Ascending aorta (tissue), 2 donors: Measurements from ENCODE around the gene TCEA2. TPM values are rescaled to one million over a fixed set of nuclear protein-coding genes. Genes with fewer than 3 reads are reported as not detected.
"Not testable (repeated sequence)": the region's sequence is repeated elsewhere in the genome, so short reads cannot be mapped to it uniquely, and the experiment has no call there.

Experiments used
- DNase-seq, 2 donors: peaks; one replicate each; pipeline ENCODE4 v3.0.0-alpha.2; 2019; ENCODE audit warnings: low spot score in 2 of 2
- H3K27ac ChIP-seq, 2 donors: fragments of 200-600 bp; sonication (generic); one replicate each; pipeline ENCODE4 v1.5.1; 2016 to 2017; ENCODE audit warnings: mild to moderate bottlenecking in 1 of 2
- H3K27me3 ChIP-seq: fragments of 200-600 bp; sonication (generic); one replicate; pipeline ENCODE4 v1.5.1; 2017
- H3K36me3 ChIP-seq, 2 donors: fragments of 200-600 bp; sonication (generic); one replicate each; pipeline ENCODE4 v1.5.1; 2016
- H3K4me1 ChIP-seq, 2 donors: fragments of 200-600 bp; sonication (generic); one replicate each; pipeline ENCODE4 v1.5.1; 2016 to 2017; ENCODE audit warnings: mild to moderate bottlenecking in 1 of 2
- H3K4me3 ChIP-seq, 2 donors: fragments of 200-600 bp; sonication (generic); one replicate each; pipeline ENCODE4 v1.5.1; 2016 to 2017; ENCODE audit warnings: mild to moderate bottlenecking in 1 of 2
- H3K9me3 ChIP-seq, 2 donors: fragments of 200-600 bp; sonication (generic); one replicate each; pipeline ENCODE4 v1.5.1; 2016
- intact Hi-C: fragments of 100-400 bp; cut with DNase I; formaldehyde crosslinking; loops from one replicate; pipeline ENCODE4 v1.15.1; 2023
- total RNA-seq: library from RNA; depleted of rRNA; stranded (reverse); fragments of >200 nt; gene quantifications from one replicate; pipeline ENCODE4 v1.1.0, GENCODE V29; 2016
- TF ChIP-seq, protein P1 (sequence below), 3 experiments: fragments of 200-600 bp in 2 of 3; fragments of 450-650 bp in 1 of 3; sonication (generic) in 2 of 3; IDR thresholded peaks; one replicate each; pipeline ENCODE4 v1.5.1; 2016 to 2019; ENCODE audit warnings: antibody characterized with exemption in 3 of 3, mild to moderate bottlenecking in 1 of 3, moderate library complexity in 1 of 3

TCEA2 gene
- total RNA-seq, 1 donor from 2014 or later, result 61.4 TPM

DNA sequence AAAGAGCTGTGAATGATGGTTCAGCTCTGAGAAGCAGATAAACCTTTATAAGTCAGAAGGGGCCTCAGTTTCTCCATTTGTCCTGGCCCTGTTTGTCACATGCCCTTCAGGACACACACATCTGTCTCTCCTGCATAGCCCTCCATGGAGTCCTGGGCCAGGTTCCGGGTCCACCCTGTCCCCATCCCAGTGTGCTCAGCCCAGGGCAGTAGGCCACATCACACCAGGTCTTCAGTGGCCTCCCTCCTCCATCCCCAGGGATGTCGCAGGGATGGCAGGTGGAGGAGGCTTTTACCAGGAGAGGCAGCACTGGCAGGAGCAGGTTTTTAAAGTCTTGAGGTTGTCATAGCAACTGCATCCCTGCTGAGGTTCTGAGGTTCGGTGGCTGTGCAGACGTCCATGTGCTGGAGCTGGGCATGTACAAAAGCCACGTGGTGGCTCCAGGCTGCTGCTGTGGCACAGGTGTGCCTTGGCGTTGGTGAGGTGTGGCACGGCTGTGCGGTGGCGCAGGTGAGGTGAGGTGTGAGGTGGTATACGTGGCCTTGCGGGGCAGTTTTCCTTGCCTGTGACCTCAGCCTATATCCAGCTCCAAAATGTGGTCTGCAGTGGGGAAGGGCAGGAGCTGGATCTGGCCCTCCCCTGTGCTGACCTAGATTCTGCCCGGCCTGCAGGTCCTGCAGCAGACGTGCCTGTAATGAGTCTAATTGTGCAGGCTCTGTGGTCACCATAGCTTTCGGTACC, 52.3 kb downstream of the TCEA2 start:
- intact Hi-C loops, result no loop called here
- Histone ChIP-seq H3K36me3 (no peaks in the 10 kb centered on the region), H3K9me3 (no peaks in the 10 kb centered on the region)

DNA sequence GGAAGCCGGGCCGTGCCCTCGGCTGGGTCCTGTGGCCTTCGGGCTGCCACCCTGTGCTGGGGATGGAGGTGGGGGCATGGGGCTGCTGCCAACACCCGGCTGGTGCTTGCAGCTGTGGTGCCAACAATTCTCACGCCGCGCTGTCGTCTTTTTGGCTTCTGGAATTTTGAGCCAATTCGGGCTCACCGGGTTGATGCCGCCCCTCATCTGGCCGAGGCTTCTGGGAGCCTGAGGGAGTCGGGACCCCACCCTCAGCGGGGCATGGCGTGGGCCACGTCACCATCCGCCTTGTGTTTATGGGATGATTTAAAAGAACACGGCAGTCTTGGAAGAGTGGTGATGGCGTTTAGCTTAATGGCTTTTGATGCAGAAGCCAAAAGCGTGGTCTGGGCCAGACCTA, 53.0 kb downstream of the TCEA2 start:
- H3K27ac ChIP-seq, result no peak overlapping the region
- H3K4me1 ChIP-seq, result no peaks in the 10 kb centered on the region
- no peak for DNase-seq
- H3K36me3 ChIP-seq, result no peaks in the 10 kb centered on the region
- intact Hi-C loops, result no loop called here
- H3K27me3 ChIP-seq, result no peaks in the 10 kb centered on the region
- no peak overlapping the region for H3K4me3 ChIP-seq
- TF ChIP-seq, protein P1, sequence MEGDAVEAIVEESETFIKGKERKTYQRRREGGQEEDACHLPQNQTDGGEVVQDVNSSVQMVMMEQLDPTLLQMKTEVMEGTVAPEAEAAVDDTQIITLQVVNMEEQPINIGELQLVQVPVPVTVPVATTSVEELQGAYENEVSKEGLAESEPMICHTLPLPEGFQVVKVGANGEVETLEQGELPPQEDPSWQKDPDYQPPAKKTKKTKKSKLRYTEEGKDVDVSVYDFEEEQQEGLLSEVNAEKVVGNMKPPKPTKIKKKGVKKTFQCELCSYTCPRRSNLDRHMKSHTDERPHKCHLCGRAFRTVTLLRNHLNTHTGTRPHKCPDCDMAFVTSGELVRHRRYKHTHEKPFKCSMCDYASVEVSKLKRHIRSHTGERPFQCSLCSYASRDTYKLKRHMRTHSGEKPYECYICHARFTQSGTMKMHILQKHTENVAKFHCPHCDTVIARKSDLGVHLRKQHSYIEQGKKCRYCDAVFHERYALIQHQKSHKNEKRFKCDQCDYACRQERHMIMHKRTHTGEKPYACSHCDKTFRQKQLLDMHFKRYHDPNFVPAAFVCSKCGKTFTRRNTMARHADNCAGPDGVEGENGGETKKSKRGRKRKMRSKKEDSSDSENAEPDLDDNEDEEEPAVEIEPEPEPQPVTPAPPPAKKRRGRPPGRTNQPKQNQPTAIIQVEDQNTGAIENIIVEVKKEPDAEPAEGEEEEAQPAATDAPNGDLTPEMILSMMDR (IDR thresholded peaks at IDR 0.05), result no peak
- no peaks in the 10 kb centered on the region for H3K9me3 ChIP-seq

More for the DNA sequence above, 52.3 kb downstream of the TCEA2 start:
- TF ChIP-seq, protein P1 (IDR thresholded peaks at IDR 0.05), result no peak
- no peaks in the 10 kb centered on the region for H3K27me3 ChIP-seq
- H3K4me1 ChIP-seq, result no peaks in the 10 kb centered on the region
- H3K27ac ChIP-seq, result no peak overlapping the region
- no peak overlapping the region for H3K4me3 ChIP-seq
- no peak for DNase-seq

DNA sequence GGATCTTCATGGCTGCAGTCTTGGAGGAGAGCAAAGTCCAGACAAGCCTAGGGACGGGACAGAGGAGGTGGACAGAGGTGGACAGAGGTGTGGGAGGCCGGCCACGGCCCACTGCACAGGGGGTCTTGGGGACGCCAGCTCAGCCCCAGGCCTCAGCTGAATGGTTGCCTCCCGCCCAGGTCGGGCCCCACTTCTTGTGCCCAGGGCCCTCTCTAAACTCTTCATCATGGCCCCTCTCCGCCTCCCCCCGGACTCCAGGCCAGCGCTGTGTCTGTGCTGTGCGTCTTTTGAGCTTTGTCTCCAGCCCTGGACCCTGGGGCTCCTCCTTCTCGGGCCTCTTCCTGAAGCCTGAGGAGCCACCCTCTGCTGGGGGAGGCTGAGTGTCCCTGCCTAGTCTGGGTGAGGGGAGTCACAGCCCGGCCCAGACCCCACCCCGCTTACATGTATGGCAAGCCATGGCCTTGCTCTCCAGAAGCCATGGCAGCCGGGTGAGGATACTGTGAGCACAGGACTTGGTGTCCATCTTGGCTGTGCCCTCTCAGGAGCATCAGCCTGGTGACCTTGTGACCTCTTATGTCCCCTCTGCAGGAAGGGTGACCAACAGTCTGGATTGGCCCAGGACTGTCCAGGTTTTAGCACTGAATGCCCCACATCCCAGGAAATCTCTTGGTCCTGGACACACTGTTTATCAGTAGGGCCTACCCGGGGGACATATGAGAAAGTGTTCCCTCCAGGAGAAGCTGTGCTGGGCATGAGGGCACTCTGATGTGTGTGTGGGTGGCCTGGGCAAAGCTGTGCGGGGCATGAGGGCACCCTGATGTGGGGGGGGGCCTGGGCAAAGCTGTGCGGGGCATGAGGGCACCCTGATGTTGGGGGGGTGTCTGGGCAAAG, 53.8 kb downstream of the TCEA2 start:
- Histone ChIP-seq H3K36me3 (no peaks in the 10 kb centered on the region), H3K27me3 (peaks cover 4% of the 10 kb centered on the region), H3K27ac (no peak overlapping the region), H3K4me3 (no peak overlapping the region), H3K9me3 (no peaks in the 10 kb centered on the region), H3K4me1 (no peaks in the 10 kb centered on the region)
- TF ChIP-seq, protein P1 (IDR thresholded peaks at IDR 0.05), result no peak
- intact Hi-C loops, result no loop called here
- no peak for DNase-seq

DNA sequence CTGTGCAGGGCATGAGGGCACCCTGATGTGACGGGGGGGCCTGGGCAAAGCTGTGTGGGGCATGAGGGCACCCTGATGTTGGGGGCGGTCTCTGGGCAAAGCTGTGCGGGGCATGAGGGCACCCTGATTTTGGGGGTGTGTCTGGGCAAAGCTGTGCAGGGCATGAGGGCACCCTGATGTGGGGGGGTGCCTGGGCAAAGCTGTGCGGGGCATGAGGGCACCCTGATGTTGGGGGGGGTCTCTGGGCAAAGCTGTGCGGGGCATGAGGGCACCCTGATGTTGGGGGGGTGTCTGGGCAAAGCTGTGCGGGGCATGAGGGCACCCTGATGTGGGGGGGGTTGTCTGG, 54.4 kb downstream of the TCEA2 start:
- intact Hi-C loops, DNase-seq, H3K36me3 ChIP-seq, H3K4me3 ChIP-seq, H3K27ac ChIP-seq, H3K9me3 ChIP-seq, H3K27me3 ChIP-seq, H3K4me1 ChIP-seq: not testable (repeated sequence)

DNA sequence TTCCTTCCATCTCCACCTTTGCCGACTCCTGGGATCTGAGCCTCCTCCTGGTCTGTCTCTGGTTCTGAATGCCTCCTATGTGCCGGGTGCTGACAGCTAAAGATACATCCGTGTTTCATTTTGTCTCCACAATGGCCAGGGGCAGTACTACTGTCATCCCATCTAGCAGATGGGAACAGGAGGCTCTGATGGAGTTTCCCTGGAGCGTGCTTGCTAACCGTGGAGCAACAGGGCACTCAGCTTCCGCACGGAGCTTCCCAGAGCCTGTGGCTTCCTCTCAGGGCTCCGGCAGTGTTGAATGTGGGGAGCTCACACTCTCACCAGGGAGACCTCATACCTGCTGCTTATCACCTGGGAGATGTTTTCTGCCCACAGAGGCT, 56.3 kb downstream of the TCEA2 start:
- H3K27ac ChIP-seq, result no peak overlapping the region
- H3K9me3 ChIP-seq, result no peaks in the 10 kb centered on the region
- peak in 1 of 2 donors; percentile 50 for DNase-seq
- no peaks in the 10 kb centered on the region for H3K4me1 ChIP-seq
- TF ChIP-seq, protein P1 (IDR thresholded peaks at IDR 0.05), result no peak
- no peaks in the 10 kb centered on the region for H3K36me3 ChIP-seq
- H3K27me3 ChIP-seq, result peaks cover 6% of the 10 kb centered on the region
- intact Hi-C loops, result no loop called here
- no peak overlapping the region for H3K4me3 ChIP-seq
